Activated naive CD4-positive, alpha-beta T cell treated with anti-CD3 and anti-CD28 coated beads, Interleukin-2, amount 50 U/mL, for 72 hours (primary cell): ENCODE data around the gene KCNN4. TPM values are rescaled to one million over a fixed set of nuclear protein-coding genes. Genes with fewer than 3 reads are reported as not detected.
A peak's percentile ranks its signal among the peaks of the same experiment; 100 is the strongest.
"Not testable (repeated sequence)": the region's sequence is repeated elsewhere in the genome, so short reads cannot be mapped to it uniquely, and the experiment has no call there.

ENCODE experiments used
- ATAC-seq, 2 donors: fragments of 150-1000 bp; cut with Tn5 transposase; 2 replicates each; pipeline ENCODE4 v1.10.0; 2021; ENCODE audit warnings: mild to moderate bottlenecking in 2 of 2, moderate library complexity in 2 of 2
- DNase-seq, 2 donors: peaks; one replicate each; pipeline ENCODE4 v3.0.0; 2021 to 2022; ENCODE audit warnings: low spot score in 2 of 2
- H3K27ac Mint-ChIP-seq, 2 donors: one replicate each; pipeline ENCODE4 v1.8.0; 2022; ENCODE audit warnings: mild to moderate bottlenecking in 2 of 2, mixed read lengths in 2 of 2
- H3K36me3 Mint-ChIP-seq, 2 donors: one replicate each; pipeline ENCODE4 v1.8.0; 2022; ENCODE audit warnings: mixed read lengths in 2 of 2
- H3K9me3 Mint-ChIP-seq, 2 donors: one replicate each; pipeline ENCODE4 v1.8.0; 2022; ENCODE audit warnings: mixed read lengths in 2 of 2
- total RNA-seq, 2 donors: library from RNA; stranded (reverse); gene quantifications; one replicate each; pipeline ENCODE4 v1.2.3, GENCODE V29; 2022

KCNN4 gene
- 100 to 1,000 TPM; 110 to 145 TPM for total RNA-seq

DNA sequence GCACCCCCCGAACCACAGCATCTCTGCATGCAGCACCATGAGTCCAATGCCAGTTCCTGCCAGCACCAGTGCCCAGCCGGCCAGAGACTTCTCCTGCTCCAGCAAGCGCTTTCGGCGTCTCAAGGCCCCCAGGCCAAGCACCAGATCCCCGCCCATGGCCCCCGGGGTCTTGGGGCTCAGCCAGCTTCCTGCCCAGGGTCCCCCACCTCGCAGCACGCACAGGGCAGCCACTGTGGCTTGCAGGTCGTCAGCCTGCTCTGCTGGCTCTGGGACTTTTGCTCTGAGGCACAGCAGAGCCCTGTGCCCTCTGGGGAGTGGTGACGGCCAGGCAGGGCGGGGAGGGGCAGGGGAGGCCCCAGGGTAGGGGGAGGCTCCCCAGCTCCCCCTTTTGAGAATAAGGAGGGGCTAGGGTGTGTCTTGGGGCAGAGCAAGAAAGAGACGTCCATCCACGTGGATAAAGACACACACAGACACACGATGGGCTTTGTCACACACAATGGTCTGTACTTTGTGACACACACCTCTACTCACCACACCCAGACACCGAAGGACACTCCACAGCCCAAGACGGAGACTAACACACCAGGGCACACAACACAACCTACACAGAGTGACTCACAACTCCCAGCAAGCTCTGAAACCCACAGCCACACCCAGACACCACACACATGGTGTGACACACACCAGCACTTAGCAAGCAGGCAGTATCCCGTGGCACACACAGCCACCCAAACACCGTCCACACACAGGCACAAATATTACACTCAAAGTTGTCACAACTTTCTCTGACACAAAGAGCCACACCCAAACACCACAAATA lies at the start of gene KCNN4:
Gene KCNN4 (minus strand): TSS at position 268 of the 820 bp plus-strand sequence. CDS start 112 bp downstream, at position 156.
- peak; percentile 71 to 82 for ATAC-seq
- peak; percentile 68 to 90 for DNase-seq
- Mint-ChIP-seq H3K36me3 (peaks cover 36 to 37% of the 10 kb centered on the region in 2 donors), H3K27ac (peak within 1 kb of the TSS; percentile 88 to 89), H3K9me3 (peaks cover 0 to 5% of the 10 kb centered on the region in 2 donors)

DNA sequence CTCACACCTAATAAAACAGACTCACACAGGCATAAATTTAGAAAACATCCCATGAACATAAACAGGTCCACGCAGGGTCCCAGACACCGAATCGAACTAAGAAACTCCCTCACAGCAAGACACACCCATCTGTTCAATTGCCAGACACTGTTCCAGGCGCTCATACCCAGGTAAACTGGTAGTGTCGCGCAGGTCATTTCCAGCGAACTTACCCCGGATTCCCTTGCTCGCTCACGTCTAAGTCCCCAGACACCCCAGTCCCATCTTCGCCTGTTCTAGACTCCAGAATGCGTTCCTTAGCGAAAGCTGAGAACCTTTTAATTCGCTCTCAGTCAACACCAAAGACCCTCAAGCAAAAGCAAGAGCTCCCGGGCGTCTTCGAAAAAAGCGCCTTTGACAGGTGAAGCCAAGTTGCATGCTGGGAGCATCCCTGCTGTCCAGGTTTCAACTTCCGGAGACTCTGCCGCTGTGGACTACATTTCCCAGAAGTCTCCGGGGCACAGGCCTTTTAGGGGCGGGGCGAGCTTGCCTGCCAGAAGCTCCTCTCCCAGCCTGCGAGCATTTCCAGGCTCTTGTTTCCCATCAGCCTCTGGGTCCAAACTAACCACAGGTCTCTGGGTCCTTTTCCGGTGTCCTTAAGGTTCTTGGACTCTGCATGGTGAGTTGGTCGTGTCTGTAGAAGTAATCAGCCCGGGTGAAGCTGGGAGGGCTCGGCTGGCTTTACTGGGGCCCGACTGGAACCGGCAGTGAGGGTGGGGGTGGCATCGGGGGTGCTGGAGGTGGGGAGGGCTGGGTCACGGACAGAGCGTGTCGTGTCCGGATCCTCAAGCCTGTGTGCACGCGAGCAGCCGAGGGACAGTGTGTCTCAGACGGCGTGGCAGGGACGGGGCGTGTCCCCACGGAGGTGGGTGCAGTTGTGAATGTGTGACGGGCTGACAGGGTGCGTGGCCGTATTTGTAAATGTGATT lies 46.3 kb upstream of the KCNN4 start, which contains the start of gene ZNF283:
Gene ZNF283 (plus strand): TSS at position 535 of the 968 bp plus-strand sequence. CDS start 6,184 bp downstream, outside the sequence.
- H3K36me3 Mint-ChIP-seq: peaks cover 37 to 68% of the 10 kb centered on the region in 2 donors
- ATAC-seq (peak; percentile 99 to 100), DNase-seq (peak; percentile 83 to 90)
- H3K27ac Mint-ChIP-seq: peak within 1 kb of the TSS in 1 of 2 donors; percentile 86
- peaks cover 9 to 20% of the 10 kb centered on the region in 2 donors for H3K9me3 Mint-ChIP-seq

DNA sequence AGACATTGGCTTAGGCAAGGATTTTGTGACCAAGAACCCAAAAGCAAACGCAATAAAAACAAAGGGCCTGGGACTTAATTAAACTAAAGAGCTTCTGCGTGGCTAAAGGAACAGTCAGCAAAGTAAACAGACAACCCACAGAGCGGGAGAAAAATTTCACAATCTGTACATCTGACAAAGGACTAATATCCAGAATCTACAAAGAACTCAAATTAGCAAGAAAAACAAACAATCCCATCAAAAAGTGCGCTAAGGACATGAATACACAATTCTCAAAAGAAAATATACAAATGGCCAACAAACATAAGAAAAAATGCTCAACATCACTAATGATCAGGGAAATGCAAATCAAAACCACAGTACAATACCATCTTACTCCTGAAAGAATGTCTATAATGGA lies 43.8 kb upstream of the KCNN4 start:
- peaks cover 9 to 26% of the 10 kb centered on the region in 2 donors for H3K9me3 Mint-ChIP-seq
- H3K27ac Mint-ChIP-seq, ATAC-seq, DNase-seq: not testable (repeated sequence)
- H3K36me3 Mint-ChIP-seq: peaks cover 24 to 53% of the 10 kb centered on the region in 2 donors

DNA sequence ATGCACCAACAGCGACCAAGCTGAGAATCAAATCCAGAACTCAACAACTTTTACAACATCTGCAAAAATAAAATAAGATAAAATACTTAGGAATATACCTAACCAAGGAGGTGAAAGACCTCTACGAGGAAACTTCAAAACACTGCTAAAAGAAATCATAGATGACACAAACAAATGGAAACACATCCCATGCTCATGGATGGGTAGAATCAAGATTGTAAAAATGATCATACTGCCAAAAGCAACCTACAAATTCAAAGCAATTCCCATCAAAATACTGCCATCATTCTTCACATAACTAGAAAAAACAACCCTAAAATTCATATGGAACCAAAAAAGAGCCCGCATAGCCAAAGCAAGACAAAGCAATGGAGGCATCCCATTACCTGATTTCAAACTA lies 43.1 kb upstream of the KCNN4 start:
- DNase-seq, H3K27ac Mint-ChIP-seq, ATAC-seq: not testable (repeated sequence)
- H3K9me3 Mint-ChIP-seq: peaks cover 9 to 26% of the 10 kb centered on the region in 2 donors
- H3K36me3 Mint-ChIP-seq: peaks cover 22 to 49% of the 10 kb centered on the region in 2 donors

DNA sequence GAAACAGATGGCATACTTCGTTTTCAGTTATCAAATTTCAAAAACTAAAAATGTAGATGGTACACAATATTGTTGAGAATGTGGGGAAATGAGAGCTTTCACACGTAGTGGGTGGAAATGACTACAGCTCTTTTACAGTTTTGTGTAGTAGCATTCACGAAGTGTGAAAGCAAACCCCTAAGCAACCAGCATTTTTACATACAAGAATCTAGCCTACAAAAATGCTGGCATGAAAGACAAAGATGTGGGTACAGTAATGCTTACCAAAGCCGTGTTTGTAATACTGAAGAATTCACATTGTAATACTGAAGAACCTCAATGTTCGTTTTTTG lies 40.1 kb upstream of the KCNN4 start:
- no peak for DNase-seq
- Mint-ChIP-seq H3K36me3 (peaks cover 0 to 33% of the 10 kb centered on the region in 2 donors), H3K27ac (peak overlapping the region in 1 of 2 donors; percentile 37), H3K9me3 (peaks cover under 1 to 32% of the 10 kb centered on the region in 2 donors)
- no peak for ATAC-seq

DNA sequence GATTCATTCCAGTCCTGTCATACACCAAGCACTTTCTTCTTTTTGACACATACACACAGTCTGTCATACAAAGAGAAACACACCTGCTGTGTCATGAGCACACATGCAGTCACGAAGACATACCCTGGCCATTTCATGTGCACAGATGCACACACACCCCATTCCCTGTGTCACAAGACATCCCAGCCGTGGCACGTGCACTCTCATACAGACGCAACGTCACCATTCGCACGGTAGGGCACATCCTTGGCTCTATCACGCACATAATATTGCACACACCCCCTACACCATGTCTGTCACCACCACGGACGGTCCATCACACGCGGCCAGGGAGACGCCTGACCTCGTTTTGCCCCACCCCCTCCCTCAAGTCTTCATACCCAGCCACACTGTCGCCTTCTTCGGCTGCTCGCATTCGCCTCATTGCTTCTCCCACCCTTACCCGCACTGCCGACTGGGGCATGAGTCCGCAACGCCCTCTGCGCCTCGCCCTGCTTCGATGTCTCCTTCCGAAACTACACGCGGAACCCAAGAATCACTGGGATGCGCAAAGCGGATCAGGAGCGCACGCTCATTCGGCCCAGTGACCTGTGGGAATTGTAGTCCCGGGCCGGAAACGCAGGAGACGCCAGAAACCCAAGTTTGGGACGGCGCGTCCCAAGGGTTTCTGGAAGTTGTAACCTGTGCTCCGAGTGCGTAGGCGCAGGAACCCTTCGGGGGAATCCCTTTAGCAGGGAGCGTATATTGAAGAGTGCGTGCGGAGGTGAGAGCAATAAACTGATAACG lies 39.5 kb upstream of the KCNN4 start:
- peak overlapping the region in 1 of 2 donors; percentile 37 for H3K27ac Mint-ChIP-seq
- peak; percentile 76 to 84 for ATAC-seq
- peaks cover 0 to 30% of the 10 kb centered on the region in 2 donors for H3K9me3 Mint-ChIP-seq
- H3K36me3 Mint-ChIP-seq: peaks cover 0 to 30% of the 10 kb centered on the region in 2 donors
- peak in 1 of 2 donors; percentile 59 for DNase-seq

DNA sequence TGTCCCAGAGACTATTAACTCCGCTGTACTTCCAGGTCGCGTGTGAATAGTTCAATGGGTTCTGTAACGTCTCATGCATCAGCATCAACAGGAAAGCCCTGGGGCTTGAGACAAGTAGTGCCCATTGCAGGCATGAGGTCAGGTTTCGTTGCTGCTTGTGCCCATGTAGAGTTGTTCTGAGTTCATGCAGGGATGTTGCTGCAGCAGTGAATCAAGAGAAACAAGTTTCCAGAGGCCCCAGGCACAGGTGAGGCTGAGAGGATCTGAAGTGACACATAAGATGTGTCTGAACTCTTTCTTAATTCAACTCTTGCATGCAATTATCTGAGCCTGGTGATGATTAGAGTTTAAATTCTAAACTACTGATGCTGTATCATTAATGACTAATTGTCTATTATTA lies 37.7 kb upstream of the KCNN4 start:
- H3K36me3 Mint-ChIP-seq: peaks cover 0 to 16% of the 10 kb centered on the region in 2 donors
- no peak for ATAC-seq
- H3K9me3 Mint-ChIP-seq: peaks cover 0 to 30% of the 10 kb centered on the region in 2 donors
- no peak overlapping the region for H3K27ac Mint-ChIP-seq
- DNase-seq: no peak

DNA sequence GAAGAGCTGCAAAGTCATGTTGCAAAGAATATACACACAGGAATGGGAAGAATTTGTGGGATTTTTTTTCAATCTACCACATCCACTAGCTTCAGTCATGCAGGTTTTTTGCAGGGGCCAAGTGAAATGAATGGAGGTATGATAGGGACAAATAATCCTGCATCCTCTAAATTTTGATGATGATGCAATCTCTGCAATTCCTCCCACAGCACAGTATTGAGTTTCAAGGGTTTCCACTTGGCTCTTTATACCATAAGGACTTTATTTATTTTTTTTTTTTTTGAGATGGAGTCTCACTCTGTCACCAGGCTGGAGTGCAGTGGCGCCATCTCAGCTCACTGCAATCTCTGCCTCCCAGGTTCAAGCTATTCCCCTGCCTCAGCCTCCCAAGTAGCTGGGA lies 36.7 kb upstream of the KCNN4 start:
- not testable (repeated sequence) for H3K27ac Mint-ChIP-seq, DNase-seq, ATAC-seq
- Mint-ChIP-seq H3K36me3 (peaks cover 0 to 16% of the 10 kb centered on the region in 2 donors), H3K9me3 (peaks cover 0 to 30% of the 10 kb centered on the region in 2 donors)

DNA sequence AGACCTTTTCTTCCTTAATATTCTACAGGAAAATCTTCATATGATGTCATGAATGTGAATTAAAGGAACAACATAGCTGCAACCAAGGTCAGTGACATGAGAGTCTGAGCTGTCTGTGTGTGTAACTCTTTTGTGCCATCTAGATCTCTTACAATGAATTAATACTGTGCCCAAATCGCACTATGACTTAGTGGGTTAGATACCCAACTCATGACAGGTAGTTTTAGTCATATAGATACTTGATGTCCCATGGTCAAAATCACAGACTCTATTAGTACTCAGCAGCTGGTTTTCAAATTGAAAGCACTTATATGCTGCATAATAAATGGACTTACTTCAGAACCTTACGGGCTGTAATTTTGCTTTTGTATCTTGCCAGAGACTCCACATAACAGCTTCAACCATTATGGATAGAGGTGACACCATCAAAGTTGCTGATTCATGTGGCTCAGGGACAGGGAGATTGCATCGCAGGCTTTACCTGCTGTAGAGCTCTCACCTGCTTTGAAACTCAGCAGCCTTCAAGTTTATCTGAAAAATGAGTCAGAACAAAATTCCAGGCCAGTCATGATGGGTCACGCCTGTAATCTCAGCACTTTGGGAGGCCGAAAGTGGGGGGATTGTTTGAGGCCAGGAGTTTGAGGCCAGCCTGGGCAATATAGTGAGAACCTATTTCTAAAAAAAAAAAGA lies 34.0 kb upstream of the KCNN4 start:
- no peak for DNase-seq
- H3K27ac Mint-ChIP-seq: no peak overlapping the region
- H3K9me3 Mint-ChIP-seq: peaks cover 0 to 20% of the 10 kb centered on the region in 2 donors
- peaks cover 0 to 7% of the 10 kb centered on the region in 2 donors for H3K36me3 Mint-ChIP-seq
- peak; percentile 59 to 65 for ATAC-seq

DNA sequence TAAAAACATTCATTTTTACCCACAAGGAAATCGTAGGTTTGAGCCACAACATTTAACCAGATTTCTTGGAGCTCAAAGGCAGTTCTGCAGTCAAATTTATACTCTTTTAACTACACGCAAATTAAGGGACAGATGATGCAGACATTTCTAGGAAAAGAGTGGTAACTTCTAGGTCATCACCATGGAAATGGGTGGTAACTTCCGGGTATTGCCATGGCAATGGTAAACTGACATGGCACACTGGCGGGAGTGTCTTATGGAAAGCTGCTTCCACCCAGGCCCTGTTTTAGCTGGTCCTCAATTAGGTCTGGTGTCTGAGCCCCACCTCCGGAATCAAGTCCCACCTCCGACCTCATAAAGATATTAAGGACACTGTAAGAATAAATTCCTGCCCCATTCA lies 31.9 kb upstream of the KCNN4 start:
- DNase-seq (no peak), ATAC-seq (no peak)
- H3K36me3 Mint-ChIP-seq: peaks cover 0 to under 1% of the 10 kb centered on the region in 2 donors
- no peak overlapping the region for H3K27ac Mint-ChIP-seq
- H3K9me3 Mint-ChIP-seq: peaks cover 0 to 13% of the 10 kb centered on the region in 2 donors

DNA sequence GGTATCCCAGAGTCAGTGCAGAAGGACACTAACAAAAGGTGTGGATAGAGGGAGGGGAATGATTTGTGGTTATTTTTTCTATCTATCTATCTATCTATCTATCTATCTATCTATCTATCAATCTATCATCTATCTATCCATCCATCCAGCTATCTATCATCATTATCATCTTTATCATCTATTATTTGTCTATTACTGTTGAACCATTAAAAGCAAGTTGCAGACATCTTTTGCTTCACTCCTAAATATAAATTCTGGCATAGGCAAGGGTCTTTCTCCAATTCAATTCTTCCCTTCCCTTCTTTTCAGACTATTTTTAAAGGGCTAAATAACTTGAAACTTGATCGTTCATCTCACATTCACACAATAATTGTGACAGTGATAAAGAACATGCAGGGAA lies 31.5 kb upstream of the KCNN4 start:
- no peak overlapping the region for H3K27ac Mint-ChIP-seq
- H3K9me3 Mint-ChIP-seq: peaks cover 0 to 13% of the 10 kb centered on the region in 2 donors
- DNase-seq (no peak), ATAC-seq (no peak)
- H3K36me3 Mint-ChIP-seq: no peaks in the 10 kb centered on the region

DNA sequence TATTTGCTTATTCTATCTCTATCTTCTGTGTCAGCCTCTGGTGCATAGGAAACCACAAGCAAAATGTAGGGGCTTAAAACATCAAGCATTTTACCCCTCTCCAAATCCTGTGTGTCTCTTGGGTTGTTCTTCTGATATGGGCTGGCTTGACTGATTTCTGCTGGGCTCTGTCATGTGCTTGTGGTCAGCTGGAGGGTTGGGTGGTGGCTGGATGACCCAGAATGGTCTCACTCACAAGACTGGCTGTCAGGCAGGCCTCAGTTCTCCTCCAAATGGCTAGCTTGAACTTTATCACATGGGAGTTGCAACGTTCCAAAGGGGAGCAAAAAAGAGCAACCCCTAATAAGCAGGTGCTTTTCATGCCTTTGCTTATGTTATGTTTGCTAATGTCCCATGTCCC lies 31.1 kb upstream of the KCNN4 start:
- ATAC-seq: no peak
- no peak overlapping the region for H3K27ac Mint-ChIP-seq
- H3K9me3 Mint-ChIP-seq: peaks cover 0 to 8% of the 10 kb centered on the region in 2 donors

DNA sequence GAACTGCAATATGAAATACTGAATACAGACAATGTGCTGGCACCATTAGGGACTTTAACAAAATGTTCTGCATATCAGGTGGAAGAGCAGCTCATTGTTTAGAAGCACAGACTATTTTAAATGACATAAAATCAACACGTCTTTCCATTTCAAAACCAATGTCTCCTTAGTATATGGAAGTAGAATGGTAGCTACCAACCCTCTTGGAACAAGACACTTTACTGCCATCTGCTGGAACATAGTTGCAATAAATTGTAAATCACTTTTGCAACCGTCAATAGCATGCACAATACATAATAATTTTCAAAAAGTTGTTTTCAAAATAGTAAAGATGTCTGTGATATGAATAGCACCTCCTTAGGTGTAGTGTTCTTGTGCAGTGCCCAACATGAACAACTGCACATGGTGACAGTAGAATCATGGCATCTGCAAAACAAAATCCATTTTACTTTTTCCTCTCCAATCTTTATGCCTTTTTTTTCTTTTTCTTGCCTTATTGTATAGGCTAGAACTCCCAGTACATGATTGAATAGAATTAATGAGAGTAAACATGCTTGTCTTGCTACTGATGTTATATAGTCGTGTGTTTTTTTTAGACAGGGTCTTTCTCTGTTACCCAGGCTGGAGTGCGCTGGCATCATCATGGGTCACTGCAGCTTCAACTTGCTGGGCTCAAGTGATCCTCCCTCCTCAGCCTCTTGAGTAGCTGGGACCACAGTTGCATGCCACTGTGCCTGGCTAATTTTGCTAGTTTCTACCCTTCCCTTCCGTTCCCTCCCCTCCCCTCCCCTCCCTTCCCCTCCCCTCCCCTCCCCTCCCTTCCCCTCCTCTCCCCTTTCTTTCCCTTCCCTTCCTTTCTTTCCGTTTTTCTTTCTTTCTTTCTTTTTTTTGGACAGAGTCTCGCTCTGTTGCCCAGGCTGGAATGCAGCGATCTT lies 29.3 kb upstream of the KCNN4 start:
- ATAC-seq (peak; percentile 54 to 61), DNase-seq (no peak)
- Mint-ChIP-seq H3K27ac (no peak overlapping the region), H3K36me3 (no peaks in the 10 kb centered on the region), H3K9me3 (no peaks in the 10 kb centered on the region)

More for the DNA sequence above, 31.1 kb upstream of the KCNN4 start:
- no peaks in the 10 kb centered on the region for H3K36me3 Mint-ChIP-seq
- no peak for DNase-seq

DNA sequence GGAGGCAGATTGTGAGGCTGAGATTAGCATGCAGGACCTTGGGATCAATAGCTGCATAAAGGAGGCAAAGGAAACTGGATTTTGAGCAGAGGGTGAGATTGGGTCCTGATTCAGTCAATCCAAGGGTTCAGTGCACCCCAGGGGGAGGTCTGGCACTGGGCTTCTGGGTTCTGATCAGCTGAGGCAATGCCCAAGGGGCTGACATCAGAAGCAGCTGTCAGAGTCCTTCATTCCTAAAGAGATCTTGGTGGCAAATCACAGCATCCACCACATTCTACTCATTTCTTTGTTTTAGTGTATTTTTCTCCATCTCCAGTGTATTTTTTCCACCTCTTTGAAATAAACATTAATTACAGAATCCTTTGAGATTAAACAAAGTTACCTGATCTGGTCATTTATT lies 26.9 kb upstream of the KCNN4 start:
- DNase-seq (no peak), ATAC-seq (no peak)
- H3K27ac Mint-ChIP-seq: no peak overlapping the region
- H3K9me3 Mint-ChIP-seq: no peaks in the 10 kb centered on the region
- no peaks in the 10 kb centered on the region for H3K36me3 Mint-ChIP-seq

DNA sequence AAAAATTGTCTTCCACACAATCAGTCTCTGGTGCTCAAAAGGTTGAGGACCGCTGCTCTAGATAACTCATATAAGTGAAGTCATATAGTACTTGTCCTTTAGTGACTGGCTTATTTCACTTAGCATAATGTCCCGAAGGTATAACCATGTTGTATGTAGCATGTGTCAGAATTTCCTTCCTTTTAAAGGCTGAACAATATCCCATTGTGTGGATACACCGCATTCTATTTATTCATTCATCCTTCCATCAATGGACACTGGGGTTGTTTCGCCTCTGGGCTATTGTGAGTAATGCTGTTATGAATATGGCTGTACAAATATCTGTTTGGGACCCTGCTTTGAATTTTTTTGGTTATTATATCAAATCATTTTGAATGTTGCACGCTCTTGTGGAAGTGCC lies 26.1 kb upstream of the KCNN4 start:
- no peak for DNase-seq
- Mint-ChIP-seq H3K36me3 (no peaks in the 10 kb centered on the region), H3K27ac (no peak overlapping the region), H3K9me3 (no peaks in the 10 kb centered on the region)
- no peak for ATAC-seq
